ENCODE results near the gene FUS.

FUS gene

GRCh38 chr16:31204871-31205666 lies 25.1 kb downstream of the FUS start:
- no peak for DNase-seq

GRCh38 chr16:31206776-31207175 lies 26.8 kb downstream of the FUS start:
- DNase-seq = no peak

DNA sequence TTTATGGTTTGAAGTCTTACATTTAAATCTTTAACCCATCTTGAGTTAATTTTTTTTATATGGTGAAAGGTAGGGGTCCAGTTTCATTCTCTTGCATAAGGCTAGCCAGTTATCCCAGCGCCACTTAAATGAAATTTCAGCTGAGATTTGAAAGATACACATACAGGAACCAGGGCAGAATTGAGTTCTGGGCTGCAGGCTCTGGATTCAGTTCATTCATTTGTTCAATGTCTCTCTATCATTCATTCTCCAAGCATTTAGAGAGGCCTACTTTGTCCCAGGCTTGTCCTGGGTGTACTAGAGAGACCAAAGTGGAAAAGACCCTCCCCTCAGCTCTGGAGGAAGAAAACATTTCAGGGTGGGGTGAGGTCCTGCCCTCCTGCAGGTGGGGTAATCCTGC lies 33.4 kb downstream of the FUS start:
- DNase-seq = no peak

DNA sequence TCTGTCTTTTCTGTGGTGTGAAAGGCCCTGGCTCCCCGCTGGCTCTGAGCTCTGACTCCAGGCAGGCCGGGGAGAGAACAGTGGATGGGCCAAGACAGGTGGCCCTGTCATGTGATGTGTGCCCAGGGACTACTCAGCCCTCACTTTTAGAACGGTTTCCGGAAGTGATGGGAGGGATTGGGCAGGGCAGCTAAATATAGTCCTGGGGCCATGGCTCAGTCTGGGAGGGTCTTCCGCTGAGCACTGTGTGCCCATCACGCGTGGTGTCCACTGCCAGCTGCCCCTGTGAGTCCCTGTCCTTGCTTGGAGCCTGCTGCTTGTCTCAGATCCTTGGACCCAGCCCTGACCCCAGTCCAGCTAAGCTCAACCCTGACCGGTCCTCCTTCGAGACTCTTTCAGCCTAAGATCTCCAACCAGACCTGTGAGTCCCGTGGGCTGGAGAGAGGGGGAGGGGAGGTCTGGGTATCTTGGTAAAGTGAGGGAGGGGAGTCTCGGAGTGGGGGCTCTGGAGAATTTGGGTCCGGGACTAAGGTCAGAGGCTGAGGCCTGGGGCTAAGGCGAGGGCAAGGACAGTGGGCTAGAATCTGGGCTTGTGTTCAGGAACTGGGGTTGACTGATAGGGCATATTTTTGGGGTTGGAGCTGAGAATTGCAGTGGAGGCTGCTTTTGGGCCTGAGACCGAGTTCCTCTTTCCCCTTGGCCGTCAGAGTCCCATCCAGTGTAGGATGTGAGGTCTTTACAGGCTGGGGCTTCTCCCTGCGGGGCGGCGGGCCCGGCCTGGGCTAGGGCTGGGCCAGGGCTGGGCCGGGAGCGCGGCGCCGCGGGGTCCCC lies 34.2 kb downstream of the FUS start, which contains the start of gene TRIM72:
TRIM72 (plus strand) TSS at position 243 of the 831 bp plus-strand sequence. CDS start 620 bp downstream, outside the sequence.
- no peak for DNase-seq

- DNase-seq = no peak
Measured at GRCh38 chr16:31214708-31215286, 34.9 kb downstream of the FUS start.

- no peak for DNase-seq
Measured at GRCh38 chr16:31215287-31216162, 35.6 kb downstream of the FUS start.

DNA sequence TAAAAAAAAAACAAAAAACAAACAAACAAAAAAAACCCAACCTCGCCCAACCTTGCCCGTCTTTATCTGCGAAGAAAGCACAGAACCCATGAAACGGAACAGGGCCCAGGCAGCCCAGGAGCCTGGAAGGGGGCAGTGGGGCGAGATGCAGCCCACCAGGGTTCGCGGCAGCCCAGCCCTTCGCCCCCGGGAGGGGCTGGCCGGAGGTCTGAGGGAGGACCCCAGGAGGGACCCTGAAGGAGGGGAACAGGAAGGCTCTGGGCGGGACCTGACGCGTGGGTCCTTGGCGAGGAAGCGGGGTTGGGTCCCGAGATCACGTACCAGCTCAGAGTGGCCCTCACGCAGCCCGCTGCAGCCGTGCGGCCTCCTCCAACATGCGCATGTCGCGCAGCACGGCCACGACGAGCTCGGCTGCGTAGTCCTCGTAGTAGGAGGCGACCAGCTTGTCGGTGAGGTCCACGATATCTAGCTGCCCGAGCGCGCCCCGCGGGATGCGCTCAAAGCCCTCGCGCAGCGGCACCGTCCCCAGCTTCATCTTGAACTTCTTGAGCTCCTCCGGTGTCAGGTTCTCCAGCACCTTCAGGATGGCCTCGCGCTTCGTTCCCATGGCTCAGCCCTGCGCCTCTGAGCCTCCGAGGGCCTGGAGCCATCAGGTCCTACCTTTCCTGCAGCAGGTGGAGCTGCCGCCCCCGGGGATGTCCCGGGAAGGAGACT lies 36.6 kb downstream of the FUS start, which contains the start of gene PYDC1:
PYDC1 (minus strand) TSS at position 714 of the 714 bp plus-strand sequence; CDS start at position 607, 107 bp downstream.
- DNase-seq = no peak

GRCh38 chr16:31217136-31217530 lies 37.2 kb downstream of the FUS start:
- no peak for DNase-seq

- DNase-seq = no peak
Measured at GRCh38 chr16:31219154-31219741, 39.3 kb downstream of the FUS start.

GRCh38 chr16:31221357-31222160 lies 41.6 kb downstream of the FUS start:
- no peak for DNase-seq

DNA sequence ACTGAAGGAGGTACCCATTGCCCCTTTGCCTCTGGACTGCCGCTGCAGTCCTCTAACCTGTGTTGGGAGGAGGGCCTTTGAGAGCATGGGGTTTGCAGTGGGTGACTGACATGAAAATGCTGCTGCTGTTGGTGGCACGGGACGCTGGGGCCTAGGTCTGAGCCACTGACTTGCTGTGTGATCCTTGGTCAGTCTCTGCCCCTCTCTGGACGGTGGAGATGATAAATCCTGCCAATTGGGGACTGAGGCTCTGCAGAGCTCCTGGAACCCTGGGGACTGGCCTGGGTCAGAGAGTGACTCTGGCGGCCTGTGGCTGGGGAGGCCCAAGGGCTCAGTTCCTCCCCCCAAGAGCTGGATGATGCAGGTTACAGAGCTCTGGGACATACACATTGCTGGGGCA lies 43.1 kb downstream of the FUS start:
- DNase-seq = no peak

DNA sequence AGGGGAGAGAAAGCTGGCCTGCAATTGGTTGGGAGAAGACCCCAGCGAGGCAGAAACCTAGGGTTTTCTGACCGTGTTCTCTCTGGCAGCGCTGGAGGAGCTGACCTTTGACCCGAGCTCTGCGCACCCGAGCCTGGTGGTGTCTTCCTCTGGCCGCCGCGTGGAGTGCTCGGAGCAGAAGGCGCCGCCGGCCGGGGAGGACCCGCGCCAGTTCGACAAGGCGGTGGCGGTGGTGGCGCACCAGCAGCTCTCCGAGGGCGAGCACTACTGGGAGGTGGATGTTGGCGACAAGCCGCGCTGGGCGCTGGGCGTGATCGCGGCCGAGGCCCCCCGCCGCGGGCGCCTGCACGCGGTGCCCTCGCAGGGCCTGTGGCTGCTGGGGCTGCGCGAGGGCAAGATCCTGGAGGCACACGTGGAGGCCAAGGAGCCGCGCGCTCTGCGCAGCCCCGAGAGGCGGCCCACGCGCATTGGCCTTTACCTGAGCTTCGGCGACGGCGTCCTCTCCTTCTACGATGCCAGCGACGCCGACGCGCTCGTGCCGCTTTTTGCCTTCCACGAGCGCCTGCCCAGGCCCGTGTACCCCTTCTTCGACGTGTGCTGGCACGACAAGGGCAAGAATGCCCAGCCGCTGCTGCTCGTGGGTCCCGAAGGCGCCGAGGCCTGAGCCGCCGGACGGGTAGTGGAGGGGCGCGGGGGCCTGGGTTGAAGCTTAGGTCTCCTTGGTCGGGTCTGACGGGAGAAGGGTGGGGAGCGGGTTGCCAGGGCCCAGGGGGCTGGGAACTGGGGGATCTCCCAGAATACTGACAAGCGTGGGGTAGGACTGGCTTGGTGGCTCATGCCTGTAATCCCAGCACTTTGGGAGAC lies 44.4 kb downstream of the FUS start:
- DNase-seq = no peak

GRCh38 chr16:31225193-31225592 lies 45.3 kb downstream of the FUS start:
- DNase-seq = no peak

DNA sequence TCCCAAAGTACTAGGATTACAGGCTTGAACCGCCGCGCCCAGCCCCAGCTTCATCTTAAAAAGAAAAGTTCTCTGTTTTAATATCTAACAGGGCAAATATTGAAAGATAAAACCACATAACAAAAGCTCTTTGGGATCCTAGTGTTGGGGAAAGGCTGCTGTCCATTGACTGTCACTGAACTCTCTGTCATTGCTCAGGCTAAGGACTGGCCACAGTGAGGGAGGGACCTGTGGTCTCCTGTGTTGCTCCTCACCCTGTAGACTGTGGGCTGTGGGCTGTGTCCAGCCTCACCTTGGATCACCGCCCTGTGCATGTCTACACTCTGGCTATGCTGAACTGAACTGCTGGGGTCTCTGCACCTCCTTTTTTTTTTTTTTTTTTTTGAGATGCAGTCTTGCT lies 48.3 kb downstream of the FUS start:
- DNase-seq = no peak

DNA sequence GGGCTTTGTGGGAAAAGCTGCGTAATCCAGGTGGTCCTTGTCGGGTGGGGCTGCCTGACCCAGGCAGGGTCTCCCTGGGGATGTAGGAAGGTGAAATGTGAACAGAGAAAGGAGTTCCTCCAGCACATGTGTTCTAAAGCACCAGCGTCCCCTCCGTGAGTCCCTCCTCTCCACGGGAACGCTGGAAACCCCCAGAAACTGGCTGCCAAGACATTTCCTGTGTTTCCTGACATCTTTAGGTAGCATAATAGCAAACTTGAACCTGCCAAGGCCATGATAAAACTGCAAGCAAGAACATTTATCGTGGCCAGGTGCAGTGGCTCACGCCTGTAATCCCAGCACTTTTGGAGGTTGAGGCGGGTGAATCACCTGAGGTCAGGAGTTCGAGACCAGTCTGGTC lies 49.6 kb downstream of the FUS start:
- no peak for DNase-seq

GRCh38 chr16:31238041-31238440 lies 58.1 kb downstream of the FUS start:
- no peak for DNase-seq
